ENCODE data around the gene CYB5R2. TPM values are rescaled to one million over a fixed set of nuclear protein-coding genes. Genes with fewer than 3 reads are reported as not detected.

Gene CYB5R2
- polyA plus RNA-seq, 1 of the 3 experiments (the other 2 are of a cell fraction): 0.20 TPM

Other genes starting within 250 kb of the CYB5R2 start
- gene OLFML1, start 188.0 kb downstream of the CYB5R2 start, polyA plus RNA-seq (2012; rRNA removed): not detected in 2 replicates
- gene PPFIBP2, start 159.5 kb downstream of the CYB5R2 start, polyA plus RNA-seq (2012; rRNA removed): 0.67 and 1.1 TPM in 2 replicates
- 0.08 TPM in 1 of 2 replicates, not detected in the other for gene OVCH2, start 33.0 kb upstream of the CYB5R2 start, polyA plus RNA-seq (2012; rRNA removed)
- gene OR5P2, start 123.4 kb upstream of the CYB5R2 start, polyA plus RNA-seq (2012; rRNA removed): not detected in 2 replicates
- gene OR5P3, start 157.3 kb upstream of the CYB5R2 start, polyA plus RNA-seq (2012; rRNA removed): not detected in 2 replicates

All from SK-N-SH (cell line).